Caco-2 (cell line): ENCODE data around the gene OLAH. TPM values are rescaled to one million over a fixed set of nuclear protein-coding genes. Genes with fewer than 3 reads are reported as not detected.

Source experiments
- BruUV-seq: library from RNA; stranded (reverse); fragments of 400-500 nt; replicated peaks from 2 replicates; lab custom pipeline; 2021; lab: Mats Ljungman, UMichigan
- CTCF ChIA-PET: fragments of 300-600 bp; sonication (Branson Sonifier 250); formaldehyde crosslinking; loops from one replicate; lab custom pipeline; 2022; ENCODE audit warnings: antibody characterized with exemption; lab: Charles Lee
- POLR2A ChIA-PET: fragments of 300-600 bp; sonication (Branson Sonifier 250); formaldehyde crosslinking; loops from one replicate; lab custom pipeline; 2022; ENCODE audit warnings: antibody characterized with exemption; lab: Charles Lee
- DNase-seq, 2 experiments: peaks; one replicate each; pipeline versions ENCODE4 v3.0.0 to v3.0.0-alpha.2; 2020 to 2022
- H3K27me3 ChIP-seq: replicated peaks from 2 replicates; pipeline ENCODE4 v1.6.0; 2011; ENCODE audit warnings: low read length; ENCODE audit not compliant: control insufficient read depth, insufficient read depth
- H3K36me3 ChIP-seq: 2 replicates; pipeline ENCODE4 v1.5.1; 2011; ENCODE audit warnings: low read length; ENCODE audit not compliant: control insufficient read depth, insufficient read depth
- H3K4me1 ChIP-seq: fragments of 250-450 bp; sonication (Bioruptor Pico); 2 replicates; pipeline ENCODE4 v1.5.1; 2020; ENCODE audit warnings: mild to moderate bottlenecking
- H3K4me3 ChIP-seq: 2 replicates; pipeline ENCODE4 v1.5.1; 2011; ENCODE audit warnings: low read depth, mild to moderate bottlenecking, control low read depth, low read length
- H3K9me3 ChIP-seq: fragments of 250-450 bp; sonication (Bioruptor Pico); 2 replicates; pipeline ENCODE4 v1.5.1; 2020; ENCODE audit warnings: mild to moderate bottlenecking, moderate library complexity
- H3K27ac Mint-ChIP-seq: one replicate; pipeline ENCODE4 v1.8.0; 2022; ENCODE audit warnings: mixed read lengths; ENCODE audit not compliant: unreplicated experiment
- H3K27me3 Mint-ChIP-seq: one replicate; pipeline ENCODE4 v1.8.0; 2022; ENCODE audit warnings: mixed read lengths; ENCODE audit not compliant: insufficient read depth, unreplicated experiment
- H3K36me3 Mint-ChIP-seq: one replicate; pipeline ENCODE4 v1.8.0; 2022; ENCODE audit warnings: mild to moderate bottlenecking, mixed read lengths; ENCODE audit not compliant: insufficient read depth, unreplicated experiment
- H3K4me1 Mint-ChIP-seq: one replicate; pipeline ENCODE4 v1.8.0; 2022; ENCODE audit warnings: low read depth, mixed read lengths; ENCODE audit not compliant: unreplicated experiment
- H3K4me3 Mint-ChIP-seq: one replicate; pipeline ENCODE4 v1.8.0; 2022; ENCODE audit warnings: mild to moderate bottlenecking, moderate library complexity, mixed read lengths; ENCODE audit not compliant: unreplicated experiment
- H3K9me3 Mint-ChIP-seq: one replicate; pipeline ENCODE4 v1.8.0; 2022; ENCODE audit warnings: mixed read lengths; ENCODE audit not compliant: unreplicated experiment
- CTCF ChIP-seq, 2 experiments: fragments of 200-600 bp in 1 of 2; IDR thresholded peaks; 1 replicate in 1 of 2; 2 replicates in 1 of 2; pipeline versions ENCODE4 v1.5.1 to v1.8.0; 2011 to 2022; ENCODE audit warnings: antibody characterized with exemption in 1 of 2, control low read depth in 1 of 2, inconsistent platforms in 1 of 2, low read depth in 1 of 2, low read length in 1 of 2, mild to moderate bottlenecking in 1 of 2, moderate library complexity in 1 of 2; ENCODE audit not compliant: insufficient read depth in 1 of 2, severe bottlenecking in 1 of 2, unreplicated experiment in 1 of 2
- intact Hi-C: fragments of 100-400 bp; cut with micrococcal nuclease; formaldehyde crosslinking; loops from one replicate; pipeline ENCODE4 v1.10.0; 2022; ENCODE audit not compliant: unreplicated experiment
- total RNA-seq: library from RNA; stranded (reverse); gene quantifications from 2 replicates; pipeline ENCODE4 v1.2.3, GENCODE V29; 2022

OLAH gene
- total RNA-seq, 1 experiment from 2014 or later, result not detected

GRCh38 chr10:15058689-15059088 is 14.9 kb downstream of the OLAH start:
- Mint-ChIP-seq H3K27ac (no peak overlapping the region), H3K4me1 (no peaks in the 10 kb centered on the region), H3K27me3 (peaks cover 2% of the 10 kb centered on the region), H3K4me3 (no peak overlapping the region), H3K9me3 (peaks cover 17% of the 10 kb centered on the region), H3K36me3 (no peaks in the 10 kb centered on the region)
- Histone ChIP-seq H3K27me3 (no peaks in the 10 kb centered on the region), H3K36me3 (no peaks in the 10 kb centered on the region), H3K4me3 (no peak overlapping the region), H3K4me1 (no peaks in the 10 kb centered on the region), H3K9me3 (peaks cover 14% of the 10 kb centered on the region; the same call in 1 of the 2 replicates)
- BruUV-seq, result no TSS peak
- TF ChIP-seq CTCF (IDR thresholded peaks at IDR 0.05; ENCODE audit: insufficient read depth in 1 of 2, low read depth in 1 of 2, low read length in 1 of 2, severe bottlenecking in 1 of 2, unreplicated experiment in 1 of 2), result no peak
- intact Hi-C loops, result no loop called here
- DNase-seq, result no peak
- POLR2A ChIA-PET, result no interaction called here
- CTCF ChIA-PET, result no interaction called here

DNA sequence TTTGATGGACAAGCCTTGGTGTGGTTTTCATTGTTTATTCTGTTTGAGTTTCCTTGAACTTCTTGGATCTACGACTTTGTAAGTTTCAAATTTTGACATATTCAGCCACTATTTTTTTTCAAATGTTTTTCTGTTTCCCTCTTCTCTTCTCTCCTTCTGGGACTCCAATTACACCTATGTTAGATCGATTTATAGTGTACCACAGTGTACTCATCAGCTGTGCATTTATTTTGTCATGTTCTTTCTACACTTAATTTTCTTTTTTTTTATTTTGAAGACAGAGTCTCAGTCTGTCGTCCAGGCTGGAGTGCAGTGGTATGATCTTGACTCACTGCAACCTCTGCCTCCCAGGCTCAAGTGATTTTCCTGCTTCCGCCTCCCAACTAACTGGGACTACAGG is 16.2 kb downstream of the OLAH start:
- H3K4me1 Mint-ChIP-seq, result no peaks in the 10 kb centered on the region
- H3K36me3 ChIP-seq, result no peaks in the 10 kb centered on the region
- no peak for DNase-seq
- no peak overlapping the region for H3K4me3 ChIP-seq
- peaks cover 2% of the 10 kb centered on the region for H3K27me3 Mint-ChIP-seq
- H3K9me3 ChIP-seq, result peaks cover 14% of the 10 kb centered on the region; the same call in 1 of the 2 replicates
- no peaks in the 10 kb centered on the region for H3K27me3 ChIP-seq
- ChIA-PET POLR2A (no interaction called here), CTCF (no interaction called here)
- BruUV-seq, result no TSS peak
- intact Hi-C loops, result no loop called here
- no peak overlapping the region for H3K4me3 Mint-ChIP-seq
- no peaks in the 10 kb centered on the region for H3K4me1 ChIP-seq
- no peaks in the 10 kb centered on the region for H3K36me3 Mint-ChIP-seq
- H3K9me3 Mint-ChIP-seq, result peaks cover 17% of the 10 kb centered on the region
- TF ChIP-seq CTCF (IDR thresholded peaks at IDR 0.05; ENCODE audit: insufficient read depth in 1 of 2, low read depth in 1 of 2, low read length in 1 of 2, severe bottlenecking in 1 of 2, unreplicated experiment in 1 of 2), result no peak
- H3K27ac Mint-ChIP-seq, result no peak overlapping the region

DNA sequence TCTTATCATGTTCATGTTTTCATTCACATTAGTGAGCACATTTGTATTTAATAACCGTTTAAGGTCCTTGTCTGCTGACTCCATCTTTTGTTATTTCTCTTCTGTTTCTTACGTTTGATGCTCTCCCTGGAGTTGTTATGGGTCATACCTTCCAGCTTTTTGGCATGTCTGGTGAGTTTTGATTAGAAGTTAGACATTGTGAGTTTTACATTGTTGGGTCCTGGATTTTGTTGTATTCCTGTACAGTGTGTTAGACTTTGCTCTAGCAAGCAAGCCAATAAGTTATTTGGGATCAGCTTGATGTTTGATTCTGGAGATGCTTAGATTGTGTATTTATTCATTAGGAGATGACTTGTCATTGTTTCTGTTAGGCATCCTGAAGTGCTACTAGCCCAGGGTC is 16.9 kb downstream of the OLAH start:
- Mint-ChIP-seq H3K9me3 (peaks cover 17% of the 10 kb centered on the region), H3K4me3 (no peak overlapping the region), H3K36me3 (no peaks in the 10 kb centered on the region), H3K27me3 (peaks cover 2% of the 10 kb centered on the region), H3K27ac (no peak overlapping the region), H3K4me1 (no peaks in the 10 kb centered on the region)
- Histone ChIP-seq H3K36me3 (no peaks in the 10 kb centered on the region), H3K4me3 (no peak overlapping the region), H3K4me1 (no peaks in the 10 kb centered on the region), H3K27me3 (no peaks in the 10 kb centered on the region), H3K9me3 (peaks cover 14% of the 10 kb centered on the region; the same call in 1 of the 2 replicates)
- POLR2A ChIA-PET, result no interaction called here
- intact Hi-C loops, result no loop called here
- no peak for TF ChIP-seq CTCF (IDR thresholded peaks at IDR 0.05; ENCODE audit: insufficient read depth in 1 of 2, low read depth in 1 of 2, low read length in 1 of 2, severe bottlenecking in 1 of 2, unreplicated experiment in 1 of 2)
- CTCF ChIA-PET, result no interaction called here
- DNase-seq, result no peak
- no TSS peak for BruUV-seq
